Stimulated activated CD8-positive, alpha-beta memory T cell treated with anti-CD3 and anti-CD28 coated beads, Interleukin-4, amount 100 ng/mL, for 48 hours (primary cell): ENCODE data around the gene CDH3.

Experiments used
- DNase-seq: peaks from one replicate; pipeline ENCODE4 v3.0.0-alpha.2; 2020

Gene CDH3

DNA sequence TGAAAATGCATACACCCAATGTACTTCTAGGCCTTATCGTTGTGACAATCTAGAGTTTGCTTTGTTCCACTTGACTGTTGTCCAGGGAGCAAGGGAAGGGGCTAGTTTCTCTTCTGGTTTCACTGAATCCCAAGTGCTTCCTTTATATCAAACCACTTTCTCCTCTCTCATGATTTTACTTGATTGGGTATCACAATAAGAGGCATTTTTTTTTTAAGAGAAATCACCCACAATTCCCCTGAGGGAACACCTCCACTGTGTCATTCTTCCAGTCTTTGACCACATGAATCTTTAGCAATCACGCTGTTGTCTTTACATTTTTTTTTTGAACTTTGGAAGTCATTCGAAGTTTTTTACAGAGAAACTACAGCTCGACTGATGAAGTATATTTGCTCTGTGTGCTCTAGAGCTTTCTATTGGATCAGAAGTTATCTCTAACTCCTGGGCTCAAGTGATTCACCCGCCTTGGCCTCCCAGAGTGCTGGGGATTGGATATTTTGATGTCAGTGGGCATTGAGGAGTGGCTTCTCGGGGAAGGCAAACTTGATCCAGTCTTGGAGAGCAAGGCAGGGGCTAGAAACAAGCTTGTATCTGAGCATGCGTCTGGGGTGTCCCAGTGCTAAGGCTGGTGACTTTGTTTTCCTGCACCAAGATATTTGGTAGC lies 95.0 kb downstream of the CDH3 start:
- DNase-seq, result no peak

DNA sequence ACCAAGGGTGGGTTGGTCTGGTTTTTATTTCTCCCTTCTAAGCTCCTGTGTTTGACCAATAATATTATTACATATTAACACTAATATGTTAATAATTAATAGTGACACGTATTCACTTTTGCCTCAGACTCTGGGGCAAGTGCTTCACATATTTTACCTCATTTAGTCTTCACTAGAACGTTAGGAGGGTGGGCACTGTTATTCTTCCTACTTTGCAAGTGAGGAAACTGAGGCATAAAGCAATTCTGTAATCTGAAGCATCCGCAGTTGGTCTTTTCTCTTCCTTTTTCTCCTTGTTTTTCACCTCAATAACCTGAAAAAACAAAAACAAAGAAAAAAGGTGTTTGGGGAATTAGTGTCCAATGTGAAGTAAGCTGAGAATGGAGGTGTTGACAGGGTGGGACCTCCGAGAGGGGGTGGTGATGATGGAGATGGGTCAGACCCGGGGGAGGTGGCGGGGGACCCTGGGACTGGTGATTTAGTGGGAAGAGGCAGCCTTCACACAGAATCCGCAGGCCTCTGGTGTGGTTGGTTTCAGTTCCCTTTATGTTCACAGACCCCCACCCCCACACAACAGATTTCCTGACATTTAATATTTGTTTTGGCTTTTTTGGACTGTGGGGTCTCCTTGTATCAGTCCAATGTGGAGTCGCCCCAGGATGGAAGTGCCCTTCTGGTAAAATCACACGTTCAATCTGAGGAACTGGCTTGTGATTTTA lies 95.7 kb downstream of the CDH3 start:
- no peak for DNase-seq

DNA sequence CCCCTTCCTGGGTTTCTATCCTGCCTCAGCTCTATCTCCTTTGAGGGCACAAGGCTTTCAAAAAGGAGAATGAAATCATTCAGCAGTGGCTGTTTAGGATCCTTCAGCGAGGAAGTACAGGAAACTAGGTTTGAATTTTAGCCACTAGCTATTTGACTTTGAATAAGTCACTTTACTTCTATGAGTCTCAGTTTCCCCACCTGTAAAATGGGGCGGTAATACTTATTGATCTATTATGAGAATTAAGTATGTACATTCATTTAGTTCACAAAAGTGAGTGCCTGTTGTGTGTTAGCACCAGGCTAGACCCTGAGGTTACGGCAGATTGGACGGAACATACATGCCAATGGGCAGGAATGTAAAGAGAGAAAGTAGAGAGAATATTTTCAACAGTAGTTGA lies 98.6 kb downstream of the CDH3 start:
- DNase-seq, result no peak

DNA sequence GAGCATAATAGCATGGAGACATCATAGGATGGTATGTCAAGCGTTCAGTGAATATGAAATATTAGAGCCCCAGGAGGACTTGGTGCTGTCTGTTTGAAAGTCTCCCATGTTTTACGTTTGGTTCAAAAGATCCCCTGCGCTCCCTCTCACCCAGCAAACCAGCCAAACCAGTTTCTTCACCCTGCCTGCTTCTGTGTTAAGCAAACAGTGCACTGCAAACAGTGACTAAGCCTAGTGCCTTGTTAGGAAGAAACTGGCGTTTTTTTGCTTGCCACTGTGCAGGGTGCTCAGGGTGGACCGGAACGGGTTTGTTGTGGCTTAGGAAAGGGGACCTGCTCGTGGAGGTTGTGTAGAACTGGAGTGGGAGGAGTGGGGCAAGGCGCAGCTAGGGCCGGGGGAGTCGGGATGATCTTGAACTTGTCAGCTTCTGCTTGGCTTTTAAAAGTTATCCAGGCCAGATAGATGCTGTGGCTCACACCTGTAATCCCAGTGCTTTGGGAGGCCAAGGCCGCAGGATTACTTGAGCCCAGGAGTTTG lies 99.7 kb downstream of the CDH3 start:
- no peak for DNase-seq

DNA sequence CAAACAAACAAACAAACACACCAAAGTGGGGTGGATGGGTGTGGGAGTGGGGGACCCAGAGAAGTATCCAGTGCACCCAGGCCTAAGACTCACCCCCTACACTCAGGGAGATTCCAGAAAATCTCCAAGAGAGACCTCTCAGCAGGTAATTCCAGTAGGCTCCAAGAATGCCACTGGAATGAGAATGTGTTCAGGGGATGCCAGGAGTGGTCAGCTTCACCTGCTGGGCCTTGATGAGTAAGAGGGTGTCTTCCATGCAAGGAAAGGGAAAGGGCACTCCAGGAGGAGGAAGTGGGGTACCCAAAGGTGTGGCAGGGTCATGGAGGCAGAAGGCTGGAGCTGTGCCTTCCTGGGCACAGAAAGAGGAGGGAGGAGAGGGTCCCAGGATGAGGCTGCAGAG lies 101.8 kb downstream of the CDH3 start:
- DNase-seq, result no peak

DNA sequence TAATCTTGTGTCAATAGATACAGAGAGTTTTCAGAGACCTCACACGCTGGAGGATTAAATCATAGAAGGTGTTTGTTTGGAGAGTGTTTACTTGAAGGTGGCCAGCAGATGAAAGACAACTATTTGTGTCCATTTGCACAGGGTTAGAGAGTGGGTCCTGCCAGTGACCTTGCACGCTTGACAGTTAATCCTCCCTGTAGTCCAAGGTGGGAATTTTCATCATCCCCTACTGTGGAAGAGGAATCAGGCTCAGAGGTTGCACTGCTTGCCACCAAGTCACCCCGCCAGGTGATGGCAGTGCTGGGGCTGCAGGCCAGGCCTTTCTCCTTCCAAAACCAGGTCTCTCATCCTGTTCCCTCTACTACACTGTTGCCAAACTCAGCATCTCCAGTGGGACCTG lies 104.3 kb downstream of the CDH3 start:
- DNase-seq, result no peak
